Measurements from ENCODE around the gene CCDC97.

DNA sequence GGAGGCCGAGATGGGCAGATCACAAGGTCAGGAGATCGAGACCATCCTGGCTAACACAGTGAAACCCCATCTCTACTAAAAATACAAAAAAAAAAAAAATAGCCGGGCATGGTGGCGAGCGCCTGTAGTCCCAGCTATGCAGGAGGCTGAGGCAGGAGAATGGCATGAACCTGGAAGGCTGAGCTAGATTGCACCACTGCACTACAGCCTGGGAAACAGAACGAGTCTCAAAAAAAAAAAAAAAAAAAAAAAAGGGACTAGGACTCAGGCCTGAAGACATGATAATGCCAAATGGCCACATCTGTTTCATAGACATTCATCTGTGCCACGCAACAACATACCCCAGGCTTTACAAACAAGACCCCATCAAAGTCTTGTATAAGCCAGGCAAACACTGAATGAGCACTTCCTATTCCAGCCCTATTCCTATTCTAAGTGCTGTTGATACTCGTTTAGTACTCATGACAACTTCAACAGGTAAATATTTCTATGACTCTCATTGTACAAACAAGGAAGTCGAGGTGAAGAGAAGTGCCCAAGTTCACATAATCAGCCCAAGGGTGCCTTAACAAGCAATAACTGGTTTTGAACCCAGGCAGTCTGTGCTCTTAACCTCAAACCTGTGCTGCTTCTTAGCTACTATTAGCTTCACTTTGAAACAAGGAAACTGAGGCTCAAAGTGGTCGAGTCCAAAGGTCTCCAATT lies 52.3 kb downstream of the CCDC97 start:
- TF ChIP-seq, protein P1, sequence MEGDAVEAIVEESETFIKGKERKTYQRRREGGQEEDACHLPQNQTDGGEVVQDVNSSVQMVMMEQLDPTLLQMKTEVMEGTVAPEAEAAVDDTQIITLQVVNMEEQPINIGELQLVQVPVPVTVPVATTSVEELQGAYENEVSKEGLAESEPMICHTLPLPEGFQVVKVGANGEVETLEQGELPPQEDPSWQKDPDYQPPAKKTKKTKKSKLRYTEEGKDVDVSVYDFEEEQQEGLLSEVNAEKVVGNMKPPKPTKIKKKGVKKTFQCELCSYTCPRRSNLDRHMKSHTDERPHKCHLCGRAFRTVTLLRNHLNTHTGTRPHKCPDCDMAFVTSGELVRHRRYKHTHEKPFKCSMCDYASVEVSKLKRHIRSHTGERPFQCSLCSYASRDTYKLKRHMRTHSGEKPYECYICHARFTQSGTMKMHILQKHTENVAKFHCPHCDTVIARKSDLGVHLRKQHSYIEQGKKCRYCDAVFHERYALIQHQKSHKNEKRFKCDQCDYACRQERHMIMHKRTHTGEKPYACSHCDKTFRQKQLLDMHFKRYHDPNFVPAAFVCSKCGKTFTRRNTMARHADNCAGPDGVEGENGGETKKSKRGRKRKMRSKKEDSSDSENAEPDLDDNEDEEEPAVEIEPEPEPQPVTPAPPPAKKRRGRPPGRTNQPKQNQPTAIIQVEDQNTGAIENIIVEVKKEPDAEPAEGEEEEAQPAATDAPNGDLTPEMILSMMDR (IDR thresholded peaks at IDR 0.05), result no peak
- TF ChIP-seq POLR2AphosphoS5 (IDR thresholded peaks at IDR 0.05) (no peak), EP300 (IDR thresholded peaks at IDR 0.05) (no peak)

Measured in suprapubic skin (tissue), 4 donors.